HL-60/S4 (cell line): ENCODE data around the gene PTCHD4.

Source experiments
- in situ Hi-C: fragments of 300-500 bp; cut with MboI; formaldehyde crosslinking; loops from 2 replicates; pipeline ENCODE4 v1.14.3; 2022; ENCODE audit warnings: low sequenced_read_pairs

PTCHD4 gene

DNA sequence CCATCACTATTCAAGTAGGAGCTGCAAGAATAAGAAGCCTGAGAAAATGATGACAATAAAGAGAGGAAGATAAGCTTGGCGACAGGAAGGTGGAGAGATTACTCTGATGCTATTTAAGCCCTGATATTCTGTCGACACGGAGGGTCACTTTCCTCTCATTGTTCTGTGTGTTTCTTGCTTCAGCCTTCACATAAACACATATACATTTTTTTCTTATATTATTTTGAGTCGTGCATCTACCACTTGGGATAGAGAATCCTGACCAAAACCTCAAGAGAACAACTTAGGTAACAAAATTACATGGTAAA lies 10.5 kb downstream of the PTCHD4 start:
- in situ Hi-C loops, result no loop called here

DNA sequence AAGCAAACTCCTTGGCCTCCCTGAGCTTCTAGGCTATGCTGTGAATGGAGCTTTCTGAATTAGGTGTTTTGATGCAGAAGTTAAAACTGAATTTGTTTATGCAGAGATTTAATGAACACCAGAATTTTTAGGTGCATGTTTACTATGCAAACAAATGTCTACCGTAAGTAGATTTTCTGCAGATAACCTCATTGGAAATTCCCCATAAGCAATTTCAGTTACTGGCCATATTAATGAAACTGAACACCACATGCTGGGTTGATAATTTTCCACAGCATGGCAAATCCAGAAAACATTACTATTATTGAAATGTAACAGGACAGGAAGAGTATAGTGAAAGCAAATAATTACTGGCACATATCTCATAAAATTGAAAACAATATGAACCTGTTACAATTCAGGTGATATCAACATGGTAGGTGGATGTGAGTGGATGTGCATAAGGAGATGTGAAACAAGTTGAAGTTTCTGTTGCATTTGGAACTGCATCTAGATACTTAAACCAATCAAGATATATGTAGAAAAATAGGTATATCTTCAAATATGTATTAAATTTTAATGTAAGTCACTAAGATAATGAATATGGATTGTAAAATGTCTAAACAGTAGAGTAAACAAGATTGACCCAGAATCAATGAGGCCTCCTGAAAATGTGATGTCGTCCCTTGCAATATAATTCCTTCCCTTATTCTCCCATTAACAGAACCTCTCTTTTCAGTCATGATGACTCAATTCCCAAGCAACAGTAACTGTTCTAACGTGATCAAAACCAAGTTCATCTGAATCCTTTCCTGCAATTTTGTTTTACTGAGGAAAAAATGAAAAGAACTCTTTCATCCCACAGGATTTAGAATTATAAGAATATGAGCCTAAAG lies 11.0 kb downstream of the PTCHD4 start:
- in situ Hi-C loops, result no loop called here

- in situ Hi-C loops, result no loop called here
Observed at GRCh38 chr6:48098923-48099322, 12.1 kb downstream of the PTCHD4 start.

DNA sequence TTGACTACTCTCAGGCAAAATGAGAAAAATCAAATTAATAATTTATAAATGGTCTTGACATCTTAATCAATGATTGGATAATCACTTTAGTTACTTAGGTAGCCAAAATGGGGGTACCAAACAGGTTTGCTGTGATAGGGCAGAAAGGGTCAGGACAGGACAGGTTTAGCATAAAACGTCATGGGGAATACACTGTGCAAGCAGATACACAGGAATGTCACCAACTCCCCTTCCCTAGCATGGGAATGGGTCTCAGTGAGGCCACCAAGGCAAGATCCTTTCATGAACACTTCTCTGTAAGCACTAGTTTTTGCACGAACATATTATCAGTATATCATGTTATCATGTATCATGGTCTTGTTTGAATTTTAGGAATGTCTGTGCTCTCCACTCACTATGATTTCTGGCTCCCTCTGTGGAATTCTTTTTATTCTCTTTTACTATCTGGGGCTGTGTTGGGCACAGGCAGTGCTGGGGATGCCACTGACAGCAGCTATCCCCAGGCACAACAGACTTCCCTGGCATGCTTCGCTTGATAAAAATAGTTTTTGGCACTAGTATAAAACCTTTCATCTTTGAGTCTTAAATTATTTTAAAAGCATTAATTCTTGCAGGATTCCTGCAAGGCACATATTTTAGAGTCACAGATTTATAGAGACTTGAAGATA lies 18.3 kb downstream of the PTCHD4 start:
- in situ Hi-C loops, result no loop called here

GRCh38 chr6:48090546-48090945 lies 20.5 kb downstream of the PTCHD4 start:
- in situ Hi-C loops, result no loop called here

GRCh38 chr6:48087448-48087847 lies 23.5 kb downstream of the PTCHD4 start:
- in situ Hi-C loops, result no loop called here

GRCh38 chr6:48086187-48086586 lies 24.8 kb downstream of the PTCHD4 start:
- in situ Hi-C loops, result no loop called here

DNA sequence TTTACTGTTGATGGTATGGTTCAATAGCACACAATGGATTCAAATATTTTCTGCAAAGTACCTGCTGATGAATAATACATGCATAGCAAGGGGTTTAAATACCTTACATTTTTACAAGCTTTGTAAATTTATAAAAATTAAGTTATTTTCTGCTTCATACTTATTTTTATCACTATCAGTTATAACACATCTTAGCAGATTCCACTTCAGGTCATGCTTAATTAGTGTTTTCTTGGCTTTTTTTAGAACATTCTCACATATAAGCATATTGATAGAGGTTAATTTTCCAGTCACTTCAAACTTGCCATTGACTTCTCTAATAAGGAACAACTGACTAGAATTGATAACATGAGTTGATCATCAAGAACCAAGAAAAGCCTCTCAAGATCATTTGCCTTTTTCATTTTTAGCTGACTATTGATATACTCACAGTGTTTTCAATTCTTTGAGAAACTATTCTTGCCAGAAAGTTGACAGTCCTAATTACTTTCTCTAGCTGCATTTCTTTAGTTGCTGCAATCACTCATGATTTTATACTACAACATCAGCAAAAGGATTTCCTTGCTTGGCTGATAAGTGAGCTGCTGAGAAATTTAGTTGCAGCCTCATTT lies 25.8 kb downstream of the PTCHD4 start:
- in situ Hi-C loops, result no loop called here

DNA sequence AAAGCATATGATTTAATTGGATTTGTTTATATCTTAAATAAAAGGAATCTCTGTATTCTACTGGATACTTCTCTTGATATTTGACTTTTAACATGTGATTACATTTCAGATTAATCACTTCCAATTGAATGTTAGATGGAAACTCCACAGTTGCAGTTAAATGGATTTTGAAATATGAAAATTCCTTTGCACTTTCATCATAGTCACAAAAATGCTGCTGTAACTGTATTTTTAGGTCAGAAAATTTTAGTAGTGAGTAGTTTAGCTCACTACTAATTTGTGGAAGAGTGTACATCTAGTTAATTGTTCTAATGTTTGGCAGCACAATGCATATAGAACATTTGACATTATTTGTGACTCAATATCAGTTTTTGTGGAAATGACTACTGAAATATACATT lies 26.8 kb downstream of the PTCHD4 start:
- in situ Hi-C loops, result no loop called here

- in situ Hi-C loops, result no loop called here
Observed at GRCh38 chr6:48080227-48081009, 30.6 kb downstream of the PTCHD4 start.

DNA sequence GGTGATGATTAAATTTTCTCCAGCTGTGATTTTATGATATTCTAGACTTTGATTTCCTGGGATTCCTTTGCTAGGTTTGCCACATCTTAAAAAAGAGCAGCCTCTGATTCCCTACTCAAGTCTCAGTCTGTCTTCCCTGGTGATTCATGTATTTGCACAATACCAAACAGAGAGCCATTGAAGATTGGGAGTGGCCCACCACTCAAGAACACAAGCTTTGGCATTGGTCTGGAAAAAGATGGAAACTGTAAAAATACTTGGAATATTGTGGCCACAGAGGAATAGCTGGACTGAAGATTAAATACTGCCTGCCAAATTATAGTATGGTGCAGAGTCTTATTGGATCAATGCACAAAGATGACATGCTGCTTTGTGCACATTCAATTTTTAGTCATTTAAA lies 32.9 kb downstream of the PTCHD4 start:
- in situ Hi-C loops, result no loop called here

DNA sequence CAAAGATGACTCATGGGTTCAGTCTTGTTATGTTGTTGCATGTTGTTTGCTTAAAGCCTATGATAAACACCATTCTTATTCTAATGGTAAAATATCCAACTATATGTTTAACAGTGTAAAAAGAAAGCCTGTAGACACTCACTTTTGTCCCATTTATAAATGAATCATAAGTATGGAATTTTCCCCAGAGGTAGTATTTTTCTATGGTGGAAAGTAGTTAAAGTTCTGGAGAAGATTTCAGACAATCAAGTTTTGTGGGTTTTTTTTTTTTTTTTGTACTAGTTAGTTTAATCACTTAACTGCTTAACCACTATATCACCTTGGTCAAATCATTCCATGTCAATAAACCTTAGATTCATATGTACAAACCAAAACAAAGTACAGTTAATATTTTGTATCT lies 35.8 kb downstream of the PTCHD4 start:
- in situ Hi-C loops, result no loop called here

DNA sequence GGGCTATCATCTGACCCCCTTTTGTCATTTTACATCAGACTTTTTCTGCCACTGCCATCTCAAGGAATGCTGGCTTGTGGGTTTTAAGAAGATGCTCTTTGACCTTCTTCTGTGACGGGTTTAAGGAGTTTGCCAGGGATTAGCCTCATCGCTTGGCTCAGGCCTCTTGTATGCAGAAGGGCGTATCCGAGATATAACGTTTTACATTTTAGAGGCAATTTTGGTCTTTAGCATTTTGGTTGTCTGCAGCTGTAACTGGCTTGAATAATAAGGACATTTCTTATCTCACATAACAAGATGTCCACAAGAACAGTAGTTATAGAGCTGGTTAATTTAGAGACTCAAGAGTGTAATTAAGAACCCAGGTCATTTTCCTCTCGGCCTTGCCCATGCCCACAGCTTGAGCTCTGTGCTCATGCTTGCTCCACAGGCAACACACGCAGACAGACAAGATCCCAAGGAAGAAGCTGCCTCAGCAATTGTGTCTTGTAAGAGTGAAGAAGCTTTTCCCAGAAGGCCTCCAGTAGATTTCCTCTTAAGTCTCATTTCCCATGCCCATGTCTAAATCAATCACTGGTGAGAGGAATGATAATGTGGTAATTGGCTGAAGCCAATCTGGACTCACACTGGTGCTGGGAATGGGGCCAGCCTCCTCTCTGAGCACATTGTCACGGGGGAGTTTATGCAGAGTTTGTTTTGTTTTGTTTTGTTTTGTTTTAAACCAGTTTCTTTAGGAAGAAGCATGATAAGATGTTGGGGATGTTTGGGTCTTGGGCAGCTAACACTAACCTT lies 36.8 kb downstream of the PTCHD4 start:
- in situ Hi-C loops, result no loop called here

DNA sequence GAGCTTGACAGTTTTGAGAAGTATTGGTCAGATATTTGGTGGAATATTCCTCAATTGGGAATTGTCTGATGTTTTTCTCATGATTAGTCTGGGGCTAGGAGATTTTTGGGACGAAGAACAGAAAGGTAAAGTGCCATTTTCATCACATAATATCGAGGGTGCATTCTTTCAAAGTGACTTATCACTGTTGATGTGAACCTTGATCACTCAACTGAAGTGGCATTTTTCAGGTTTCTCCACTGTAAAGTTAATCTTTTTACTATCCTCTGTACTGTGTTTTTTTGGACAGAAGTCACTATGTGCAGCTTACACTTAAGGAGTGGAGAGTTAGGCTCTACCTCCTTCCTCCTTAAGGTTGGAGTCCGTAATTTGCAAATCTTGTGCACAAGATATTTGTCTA lies 39.2 kb downstream of the PTCHD4 start:
- in situ Hi-C loops, result no loop called here

- in situ Hi-C loops, result no loop called here
Observed at GRCh38 chr6:48069280-48069679, 41.7 kb downstream of the PTCHD4 start.

DNA sequence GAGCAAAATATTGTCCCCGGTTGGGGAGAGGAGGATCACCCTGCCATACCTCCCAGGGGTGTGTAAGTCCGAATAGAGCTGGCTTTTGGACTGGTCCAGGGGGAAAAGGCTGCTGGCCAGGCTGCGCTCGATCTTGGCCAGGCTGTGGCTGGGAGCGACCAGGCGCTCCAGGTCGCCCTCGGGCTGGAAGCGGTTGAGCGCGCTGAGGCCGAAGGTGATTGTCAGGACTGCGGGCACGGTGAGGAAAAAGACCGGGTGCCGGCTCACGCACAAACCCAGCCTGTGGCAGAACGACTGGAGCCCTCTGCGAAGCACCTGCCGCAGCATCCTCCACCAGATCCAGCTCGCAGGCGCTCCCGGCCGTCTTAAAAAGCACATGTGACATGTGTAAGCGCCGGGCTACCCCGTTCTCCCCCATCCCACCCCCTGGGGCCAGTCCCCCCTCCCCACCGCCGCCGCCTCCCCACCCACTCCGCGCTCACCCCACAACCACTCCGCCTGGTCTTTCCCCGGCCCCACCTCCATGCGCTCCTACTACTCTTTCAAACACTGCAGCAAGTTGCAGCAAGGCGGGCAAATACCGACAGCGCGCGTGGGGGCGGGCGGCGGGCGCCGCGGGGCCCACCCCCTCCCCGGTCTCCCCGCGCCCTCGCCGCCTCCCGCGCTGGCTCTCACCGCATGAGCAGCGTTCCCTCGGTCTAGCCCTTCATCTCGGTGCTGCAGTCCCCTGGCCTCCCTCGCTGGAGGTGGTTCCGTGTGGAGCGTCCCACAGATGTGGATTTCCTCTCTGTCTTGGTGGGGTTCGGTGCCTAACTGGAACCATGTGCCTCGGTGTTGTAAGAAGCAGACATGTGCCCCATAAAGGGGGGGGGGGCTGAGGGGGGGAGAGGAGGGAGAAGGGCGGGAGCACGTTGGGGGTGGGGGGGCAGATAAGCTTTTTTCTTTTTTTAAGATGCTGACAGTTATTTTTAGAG lies 42.4 kb downstream of the PTCHD4 start:
- in situ Hi-C loops, result no loop called here

DNA sequence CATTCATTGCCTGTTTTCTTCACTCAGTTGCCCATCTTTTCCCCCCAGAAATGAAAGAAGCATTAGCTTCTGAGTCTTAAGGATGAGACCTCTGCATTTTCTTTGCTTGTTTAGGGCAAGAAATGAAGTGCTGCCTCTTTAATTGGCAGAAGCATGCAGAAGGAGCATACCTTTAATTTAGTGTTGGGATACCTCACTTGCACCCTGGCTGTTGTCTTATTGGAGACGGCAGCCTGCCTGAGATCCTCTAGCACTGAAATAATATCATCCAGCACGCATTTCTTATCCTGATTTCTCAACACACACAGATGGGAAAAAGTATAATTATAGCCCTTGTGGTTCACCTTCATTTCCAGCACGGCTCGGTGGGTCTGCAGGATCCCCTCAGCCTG lies 43.1 kb downstream of the PTCHD4 start:
- in situ Hi-C loops, result no loop called here

- in situ Hi-C loops, result no loop called here
Observed at GRCh38 chr6:48067148-48067712, 43.8 kb downstream of the PTCHD4 start.
